GM12801 (cell line): Measurements from ENCODE around the gene PLGRKT.

ENCODE experiments used
- CTCF ChIP-seq: IDR thresholded peaks from one replicate; pipeline ENCODE4 v1.5.1; 2011; ENCODE audit warnings: control low read depth; ENCODE audit not compliant: insufficient read length; ENCODE audit errors: extremely low read depth

PLGRKT gene

DNA sequence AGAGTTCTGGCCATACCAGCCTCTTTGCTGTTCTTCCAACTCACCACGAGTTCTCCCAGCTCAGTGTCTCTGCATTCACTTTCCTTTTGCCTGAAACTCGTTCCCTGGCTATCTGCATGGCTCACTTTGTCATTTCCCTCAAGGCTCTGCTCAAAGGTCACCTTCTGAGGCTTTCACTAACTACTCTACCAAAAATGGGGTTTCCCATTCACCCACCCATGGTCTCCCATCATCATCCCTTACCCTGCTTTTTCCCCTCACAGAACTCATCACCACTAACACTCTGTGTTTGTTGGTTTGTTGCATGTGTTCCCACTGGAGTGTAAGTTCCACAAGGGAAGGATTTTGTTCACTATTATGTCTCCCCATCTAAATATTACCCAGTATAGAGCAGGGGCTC is 16.6 kb downstream of the PLGRKT start:
- no peak for TF ChIP-seq CTCF

DNA sequence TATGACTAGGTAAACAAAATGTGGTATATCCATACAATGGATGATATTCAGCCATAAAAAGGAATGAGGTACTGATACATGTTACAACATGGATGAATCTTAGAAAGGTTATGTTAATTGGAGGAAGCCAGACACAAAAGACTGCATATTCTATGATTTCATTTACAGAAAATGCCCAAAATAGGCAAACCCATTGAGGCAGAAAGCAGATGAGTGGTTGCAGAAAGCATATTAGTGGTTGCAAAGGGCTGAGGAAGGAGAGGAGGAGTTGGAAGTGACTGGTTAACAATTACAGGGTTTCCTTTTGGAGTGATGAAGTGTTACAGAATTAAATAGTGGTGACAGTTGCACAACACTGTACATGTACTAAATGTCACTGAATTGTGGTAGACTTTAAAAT is 17.7 kb downstream of the PLGRKT start:
- no peak for TF ChIP-seq CTCF

DNA sequence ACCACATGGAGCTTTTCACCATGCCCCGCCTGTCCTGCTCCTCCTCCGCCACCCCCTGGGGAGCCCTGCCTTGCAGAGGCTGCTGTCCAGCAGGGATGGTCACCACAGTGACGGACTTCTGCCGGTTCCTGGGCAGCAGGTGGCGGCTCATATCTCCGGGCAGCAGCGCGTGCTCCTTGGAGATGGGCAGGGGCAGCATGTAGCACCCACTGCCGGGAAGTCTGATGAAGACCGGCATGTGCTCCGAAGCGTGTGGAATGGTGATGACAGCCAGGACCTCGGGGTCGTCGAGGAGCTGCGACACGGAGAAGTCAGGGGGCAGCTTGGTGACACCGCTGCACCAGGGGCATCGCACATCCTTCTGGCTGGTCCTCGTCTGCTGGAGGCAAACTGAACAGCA is 19.2 kb downstream of the PLGRKT start:
- no peak for TF ChIP-seq CTCF

- no peak for TF ChIP-seq CTCF
Measured at GRCh38 chr9:5416953-5417352, 20.8 kb downstream of the PLGRKT start.

GRCh38 chr9:5408596-5408995 is 29.1 kb downstream of the PLGRKT start:
- no peak for TF ChIP-seq CTCF

- no peak for TF ChIP-seq CTCF
Measured at GRCh38 chr9:5402217-5402616, 35.5 kb downstream of the PLGRKT start.

GRCh38 chr9:5395428-5395827 is 42.3 kb downstream of the PLGRKT start:
- TF ChIP-seq CTCF, result no peak

DNA sequence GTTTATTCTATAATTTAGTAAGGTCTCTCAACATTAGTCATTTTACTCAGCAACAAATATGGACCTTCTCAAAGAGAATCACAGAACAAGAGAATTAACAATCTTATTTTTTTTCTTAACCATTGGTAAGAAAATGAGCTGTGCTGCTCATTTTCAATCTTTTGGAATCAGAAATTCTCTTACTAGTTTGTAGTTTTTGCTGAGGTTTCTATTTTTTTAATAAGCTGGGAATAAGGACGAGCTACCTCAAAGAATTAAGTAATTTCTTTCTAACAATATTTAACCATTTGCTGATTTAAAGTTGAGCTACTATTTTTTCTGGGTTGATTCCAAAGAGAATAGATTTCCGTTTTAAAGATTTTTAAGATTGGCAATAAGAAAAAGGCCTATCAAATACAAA is 44.2 kb downstream of the PLGRKT start:
- no peak for TF ChIP-seq CTCF
